ENCODE results near the gene GRID2. TPM values are rescaled to one million over a fixed set of nuclear protein-coding genes. Genes with fewer than 3 reads are reported as not detected.

The GRID2 gene
- total RNA-seq, 1 donor from 2014 or later = not detected

DNA sequence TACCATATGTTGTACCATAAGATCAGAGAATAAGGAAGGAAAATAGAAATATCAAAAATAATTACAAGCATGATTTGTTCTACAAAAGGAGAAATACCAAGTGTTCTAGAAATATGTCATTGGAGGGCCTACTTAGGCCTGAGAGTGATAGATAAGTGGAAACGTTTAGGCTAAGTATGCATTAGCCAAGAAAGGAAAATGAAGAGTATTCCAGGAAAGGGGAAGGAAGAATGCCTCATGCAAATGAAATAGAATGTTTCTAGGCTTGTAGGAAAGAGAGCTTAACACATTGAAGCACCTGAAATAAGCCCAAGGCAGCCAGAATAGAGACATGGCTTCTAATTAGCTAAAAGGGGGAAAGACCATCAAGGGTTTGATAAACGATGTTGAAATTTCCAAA, 929.1 kb downstream of the GRID2 start:
- TF ChIP-seq, protein P1, sequence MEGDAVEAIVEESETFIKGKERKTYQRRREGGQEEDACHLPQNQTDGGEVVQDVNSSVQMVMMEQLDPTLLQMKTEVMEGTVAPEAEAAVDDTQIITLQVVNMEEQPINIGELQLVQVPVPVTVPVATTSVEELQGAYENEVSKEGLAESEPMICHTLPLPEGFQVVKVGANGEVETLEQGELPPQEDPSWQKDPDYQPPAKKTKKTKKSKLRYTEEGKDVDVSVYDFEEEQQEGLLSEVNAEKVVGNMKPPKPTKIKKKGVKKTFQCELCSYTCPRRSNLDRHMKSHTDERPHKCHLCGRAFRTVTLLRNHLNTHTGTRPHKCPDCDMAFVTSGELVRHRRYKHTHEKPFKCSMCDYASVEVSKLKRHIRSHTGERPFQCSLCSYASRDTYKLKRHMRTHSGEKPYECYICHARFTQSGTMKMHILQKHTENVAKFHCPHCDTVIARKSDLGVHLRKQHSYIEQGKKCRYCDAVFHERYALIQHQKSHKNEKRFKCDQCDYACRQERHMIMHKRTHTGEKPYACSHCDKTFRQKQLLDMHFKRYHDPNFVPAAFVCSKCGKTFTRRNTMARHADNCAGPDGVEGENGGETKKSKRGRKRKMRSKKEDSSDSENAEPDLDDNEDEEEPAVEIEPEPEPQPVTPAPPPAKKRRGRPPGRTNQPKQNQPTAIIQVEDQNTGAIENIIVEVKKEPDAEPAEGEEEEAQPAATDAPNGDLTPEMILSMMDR (IDR thresholded peaks at IDR 0.05) = no peak
- H3K4me1 Mint-ChIP-seq (ENCODE audit: unreplicated experiment) = no peaks in the 10 kb centered on the region
- H3K4me3 Mint-ChIP-seq (ENCODE audit: unreplicated experiment) = no peak overlapping the region
- DNase-seq (ENCODE audit: extremely low spot score, unreplicated experiment) = no peak
- H3K27me3 Mint-ChIP-seq (ENCODE audit: unreplicated experiment) = peaks cover 9% of the 10 kb centered on the region
- no peak overlapping the region for H3K27ac Mint-ChIP-seq (ENCODE audit: unreplicated experiment)
- H3K36me3 Mint-ChIP-seq (ENCODE audit: unreplicated experiment) = no peaks in the 10 kb centered on the region
- no peaks in the 10 kb centered on the region for H3K9me3 Mint-ChIP-seq (ENCODE audit: unreplicated experiment)

DNA sequence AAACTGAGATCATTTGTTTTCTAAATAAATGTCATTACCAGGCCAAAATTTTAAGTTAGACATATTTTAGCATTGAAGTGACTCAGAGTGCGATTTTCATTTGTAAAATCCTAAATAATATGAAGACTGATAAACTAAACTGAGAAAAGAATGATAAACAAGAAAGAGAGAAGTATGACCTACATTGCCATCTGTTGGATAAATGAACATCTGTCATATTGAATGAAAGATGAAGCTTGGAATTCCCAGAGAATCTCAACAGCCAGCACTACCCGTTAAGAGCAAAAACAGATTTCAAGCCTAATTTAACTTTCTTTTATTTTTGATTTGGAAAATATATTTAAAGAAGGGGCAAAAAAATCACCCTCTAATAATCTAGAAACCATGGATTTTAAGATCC, 933.8 kb downstream of the GRID2 start:
- Mint-ChIP-seq H3K4me3 (ENCODE audit: unreplicated experiment) (no peak overlapping the region), H3K9me3 (ENCODE audit: unreplicated experiment) (no peaks in the 10 kb centered on the region), H3K4me1 (ENCODE audit: unreplicated experiment) (no peaks in the 10 kb centered on the region), H3K27ac (ENCODE audit: unreplicated experiment) (no peak overlapping the region), H3K27me3 (ENCODE audit: unreplicated experiment) (peaks cover 2% of the 10 kb centered on the region), H3K36me3 (ENCODE audit: unreplicated experiment) (no peaks in the 10 kb centered on the region)
- TF ChIP-seq, protein P1 (IDR thresholded peaks at IDR 0.05) = no peak
- DNase-seq (ENCODE audit: extremely low spot score, unreplicated experiment) = no peak

DNA sequence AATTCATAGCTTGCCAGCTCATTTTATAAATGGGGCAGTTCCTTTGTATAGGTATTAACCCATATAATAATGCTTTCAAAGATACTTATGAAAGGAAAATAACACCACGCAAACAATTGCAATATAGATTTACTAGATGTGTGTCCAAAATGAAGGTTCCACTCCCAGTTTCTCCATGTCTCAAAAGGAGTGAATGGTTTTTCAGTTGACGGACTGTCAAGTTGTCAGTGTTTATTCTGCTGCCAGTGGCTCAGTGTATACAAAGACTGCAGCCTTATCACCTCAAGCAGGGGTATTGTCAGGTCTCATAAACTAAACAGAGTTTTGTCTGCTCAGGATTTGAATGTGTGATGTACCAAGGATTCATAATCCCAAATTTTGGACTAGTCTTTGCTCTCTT, 939.5 kb downstream of the GRID2 start:
- no peaks in the 10 kb centered on the region for H3K9me3 Mint-ChIP-seq (ENCODE audit: unreplicated experiment)
- H3K27me3 Mint-ChIP-seq (ENCODE audit: unreplicated experiment) = peaks cover 2% of the 10 kb centered on the region
- no peaks in the 10 kb centered on the region for H3K4me1 Mint-ChIP-seq (ENCODE audit: unreplicated experiment)
- H3K4me3 Mint-ChIP-seq (ENCODE audit: unreplicated experiment) = no peak overlapping the region
- H3K36me3 Mint-ChIP-seq (ENCODE audit: unreplicated experiment) = no peaks in the 10 kb centered on the region
- no peak for DNase-seq (ENCODE audit: extremely low spot score, unreplicated experiment)
- H3K27ac Mint-ChIP-seq (ENCODE audit: unreplicated experiment) = no peak overlapping the region
- TF ChIP-seq, protein P1 (IDR thresholded peaks at IDR 0.05) = no peak

DNA sequence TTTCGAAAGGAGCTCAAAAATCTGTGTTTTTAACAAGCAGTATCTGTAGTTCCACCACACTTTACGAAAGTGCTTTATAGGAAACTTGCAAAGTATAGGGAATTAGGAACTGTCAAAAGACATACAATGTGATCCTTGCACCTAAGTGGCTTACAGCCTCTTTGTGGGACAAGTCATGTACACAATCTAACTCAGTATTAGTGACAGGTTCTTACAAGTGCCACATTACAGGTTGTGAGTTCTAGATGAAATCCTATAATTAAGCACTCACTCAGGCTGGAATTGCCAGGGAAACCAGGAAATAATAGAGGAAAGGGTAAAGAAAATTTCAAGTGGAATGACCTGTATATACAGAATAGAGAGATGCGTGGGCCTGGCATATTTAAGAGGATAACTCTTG, 957.4 kb downstream of the GRID2 start:
- Mint-ChIP-seq H3K4me3 (ENCODE audit: unreplicated experiment) (no peak overlapping the region), H3K27ac (ENCODE audit: unreplicated experiment) (no peak overlapping the region), H3K27me3 (ENCODE audit: unreplicated experiment) (peaks cover 6% of the 10 kb centered on the region), H3K36me3 (ENCODE audit: unreplicated experiment) (no peaks in the 10 kb centered on the region), H3K4me1 (ENCODE audit: unreplicated experiment) (no peaks in the 10 kb centered on the region), H3K9me3 (ENCODE audit: unreplicated experiment) (no peaks in the 10 kb centered on the region)
- TF ChIP-seq, protein P1 (IDR thresholded peaks at IDR 0.05) = no peak
- DNase-seq (ENCODE audit: extremely low spot score, unreplicated experiment) = no peak

DNA sequence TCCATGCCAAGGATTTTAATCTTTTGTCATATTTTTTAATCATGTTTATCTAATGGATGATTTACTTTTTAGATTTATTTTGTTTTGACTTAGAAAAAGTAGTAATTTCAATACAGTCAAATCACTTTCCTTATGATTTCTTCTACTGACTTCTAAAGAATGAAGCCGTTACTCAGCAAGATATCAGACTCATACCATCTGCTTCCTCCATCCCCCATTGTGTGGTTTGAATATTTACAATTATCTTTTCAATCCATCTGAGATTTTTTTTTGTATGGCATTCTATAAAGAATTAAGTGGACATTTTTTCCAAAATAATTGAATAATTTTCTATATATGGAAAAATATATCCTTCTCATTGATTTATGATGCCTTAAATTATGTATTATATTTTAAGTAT, 959.4 kb downstream of the GRID2 start:
- Mint-ChIP-seq H3K27ac (ENCODE audit: unreplicated experiment) (no peak overlapping the region), H3K9me3 (ENCODE audit: unreplicated experiment) (no peaks in the 10 kb centered on the region), H3K4me3 (ENCODE audit: unreplicated experiment) (no peak overlapping the region), H3K4me1 (ENCODE audit: unreplicated experiment) (no peaks in the 10 kb centered on the region), H3K27me3 (ENCODE audit: unreplicated experiment) (peaks cover 5% of the 10 kb centered on the region), H3K36me3 (ENCODE audit: unreplicated experiment) (no peaks in the 10 kb centered on the region)
- no peak for DNase-seq (ENCODE audit: extremely low spot score, unreplicated experiment)
- TF ChIP-seq, protein P1 (IDR thresholded peaks at IDR 0.05) = no peak
